HCT116 (cell line): ENCODE data around the gene FAM163B. TPM values are rescaled to one million over a fixed set of nuclear protein-coding genes. Genes with fewer than 3 reads are reported as not detected.

Experiments
- ATAC-seq: fragments of 200-7000 bp; cut with Tn5 transposase; 2 replicates; pipeline ENCODE4 v1.9.1; 2020; ENCODE audit warnings: mild to moderate bottlenecking, moderate library complexity
- BruUV-seq: library from RNA; stranded (reverse); fragments of 400-500 nt; replicated peaks from 2 replicates; lab custom pipeline; 2021; lab: Mats Ljungman, UMichigan
- CTCF ChIA-PET: fragments of 300-600 bp; sonication (Branson Sonifier 250); formaldehyde crosslinking; loops from one replicate; lab custom pipeline; 2021; ENCODE audit warnings: antibody characterized with exemption; lab: Charles Lee
- POLR2A ChIA-PET: fragments of 300-600, 350-600 bp; sonication (Branson Sonifier 250); formaldehyde crosslinking; loops from one replicate; lab custom pipeline; 2021; ENCODE audit warnings: antibody characterized with exemption; lab: Charles Lee
- RAD21 ChIA-PET, 2 experiments: fragments of 300-600 bp; sonication (Branson Sonifier 250); formaldehyde crosslinking; loops; one replicate each; lab custom pipeline; 2023; ENCODE audit warnings: low total read pairs in 2 of 2; ENCODE audit not compliant: uncharacterized antibody in 2 of 2, unreplicated experiment in 2 of 2, low non-redundant PET in 1 of 2; lab: Charles Lee
- DNase-seq: peaks from one replicate; pipeline ENCODE4 v3.0.0-alpha.2; 2010; ENCODE audit warnings: low read depth, low spot score
- H2AFZ ChIP-seq: fragments of 200-600 bp; shearing (Covaris generic), sonication (generic); 2 replicates; pipeline ENCODE4 v1.6.1; 2017; ENCODE audit warnings: low read depth, mixed run types, mixed read lengths, antibody characterized with exemption, low read length; ENCODE audit not compliant: poor library complexity, severe bottlenecking
- H3K27ac ChIP-seq: 2 replicates; pipeline ENCODE4 v1.5.1; 2012; ENCODE audit warnings: low read depth, low read length
- H3K27me3 ChIP-seq: fragments of 200-600 bp; sonication (generic); 2 replicates; pipeline ENCODE4 v1.6.1; 2016; ENCODE audit warnings: mixed run types, low read length, mixed read lengths; ENCODE audit not compliant: insufficient read depth
- H3K36me3 ChIP-seq, 2 experiments: fragments of 200-500 bp in 1 of 2; fragments of 200-600 bp in 1 of 2; sonication (Bioruptor generic) in 1 of 2; sonication (generic) in 1 of 2; 2 replicates each; pipeline versions ENCODE4 v1.5.1 to v1.6.1; 2014 to 2016; ENCODE audit warnings: low read length in 2 of 2, inconsistent platforms in 1 of 2, mixed read lengths in 1 of 2, mixed run types in 1 of 2; ENCODE audit not compliant: insufficient read depth in 2 of 2, control insufficient read depth in 1 of 2
- H3K4me1 ChIP-seq, 2 experiments: fragments of 200-600 bp in 1 of 2; sonication (generic) in 1 of 2; 2 replicates each; pipeline versions ENCODE4 v1.5.1 to v1.6.1; 2012 to 2017; ENCODE audit warnings: low read length in 2 of 2, inconsistent platforms in 1 of 2, mild to moderate bottlenecking in 1 of 2, mixed read lengths in 1 of 2, mixed run types in 1 of 2, moderate library complexity in 1 of 2; ENCODE audit not compliant: insufficient read depth in 2 of 2, control insufficient read depth in 1 of 2
- H3K4me2 ChIP-seq: fragments of 200-600 bp; sonication (generic); 2 replicates; pipeline ENCODE4 v1.6.1; 2017; ENCODE audit warnings: mixed run types, low read length, mixed read lengths
- H3K4me3 ChIP-seq, 2 experiments: fragments of 200-600 bp in 1 of 2; sonication (generic) in 1 of 2; replicated peaks in 1 of 2; 2 replicates each; pipeline ENCODE4 v1.5.1; 2011 to 2016; ENCODE audit warnings: low read length in 2 of 2, control low read depth in 1 of 2, low read depth in 1 of 2, mild to moderate bottlenecking in 1 of 2, mixed read lengths in 1 of 2, mixed run types in 1 of 2
- H3K79me2 ChIP-seq: fragments of 200-600 bp; sonication (generic); 2 replicates; pipeline ENCODE4 v1.6.1; 2017; ENCODE audit warnings: mild to moderate bottlenecking, mixed run types, low read length, moderate library complexity, mixed read lengths; ENCODE audit not compliant: insufficient read depth
- H3K9ac ChIP-seq: fragments of 200-600 bp; sonication (generic); 2 replicates; pipeline ENCODE4 v1.6.1; 2016; ENCODE audit warnings: low read length, mixed read lengths
- H3K9me2 ChIP-seq: fragments of 200-600 bp; sonication (generic), shearing (Covaris generic); 2 replicates; pipeline ENCODE4 v1.6.1; 2017; ENCODE audit warnings: mixed run types, mild to moderate bottlenecking, moderate library complexity; ENCODE audit not compliant: insufficient read depth
- H3K9me3 ChIP-seq, 2 experiments: fragments of 200-500 bp in 1 of 2; fragments of 200-600 bp in 1 of 2; sonication (Bioruptor generic) in 1 of 2; sonication (generic) in 1 of 2; 2 replicates each; pipeline ENCODE4 v1.6.1; 2014 to 2017; ENCODE audit warnings: low read length in 2 of 2, mixed read lengths in 2 of 2, inconsistent platforms in 1 of 2, low read depth in 1 of 2, mild to moderate bottlenecking in 1 of 2, mixed run types in 1 of 2, moderate library complexity in 1 of 2; ENCODE audit not compliant: control insufficient read depth in 1 of 2, insufficient read depth in 1 of 2
- H4K20me1 ChIP-seq: fragments of 200-600 bp; sonication (generic), shearing (Covaris generic); 2 replicates; pipeline ENCODE4 v1.6.1; 2017; ENCODE audit warnings: mixed run types, mild to moderate bottlenecking, moderate library complexity; ENCODE audit not compliant: insufficient read depth
- CEBPB ChIP-seq: IDR thresholded peaks from 2 replicates; pipeline ENCODE4 v1.6.1; 2012; ENCODE audit warnings: low read depth
- EZH2 ChIP-seq: fragments of 200-600 bp; sonication (generic); IDR thresholded peaks from 2 replicates; pipeline ENCODE4 v1.6.1; 2017; ENCODE audit warnings: antibody characterized with exemption, mixed run types
- EZH2phosphoT487 ChIP-seq: fragments of 200-600 bp; IDR thresholded peaks from 2 replicates; pipeline ENCODE4 v1.6.1; 2018; ENCODE audit warnings: antibody characterized with exemption, borderline replicate concordance
- FOSL1 ChIP-seq: IDR thresholded peaks from 2 replicates; pipeline ENCODE4 v1.6.1; 2012; ENCODE audit warnings: low read depth
- POLR2AphosphoS5 ChIP-seq: IDR thresholded peaks from 2 replicates; pipeline ENCODE4 v1.6.1; 2011; ENCODE audit warnings: mild to moderate bottlenecking, low read depth, low read length, moderate library complexity
- RAD21 ChIP-seq: IDR thresholded peaks from 2 replicates; pipeline ENCODE4 v1.6.1; 2012; ENCODE audit warnings: low read depth, mild to moderate bottlenecking
- REST ChIP-seq: IDR thresholded peaks from 2 replicates; pipeline ENCODE4 v1.6.1; 2012; ENCODE audit warnings: low read depth
- intact Hi-C: fragments of 100-400 bp; cut with micrococcal nuclease; formaldehyde crosslinking; loops from 2 replicates; pipeline ENCODE4 v1.10.0; 2022
- total RNA-seq: library from RNA; stranded (reverse); gene quantifications from one replicate; pipeline ENCODE4 v1.2.1, GENCODE V29; 2021; ENCODE audit not compliant: unreplicated experiment
- TF ChIP-seq, protein P1 (sequence below): IDR thresholded peaks from 2 replicates; pipeline ENCODE4 v1.6.1; 2011; ENCODE audit warnings: mild to moderate bottlenecking, low read length, moderate library complexity; ENCODE audit not compliant: insufficient replicate concordance; ENCODE audit errors: extremely low read depth

FAM163B gene
- total RNA-seq, 1 experiment from 2014 or later, result not detected

DNA sequence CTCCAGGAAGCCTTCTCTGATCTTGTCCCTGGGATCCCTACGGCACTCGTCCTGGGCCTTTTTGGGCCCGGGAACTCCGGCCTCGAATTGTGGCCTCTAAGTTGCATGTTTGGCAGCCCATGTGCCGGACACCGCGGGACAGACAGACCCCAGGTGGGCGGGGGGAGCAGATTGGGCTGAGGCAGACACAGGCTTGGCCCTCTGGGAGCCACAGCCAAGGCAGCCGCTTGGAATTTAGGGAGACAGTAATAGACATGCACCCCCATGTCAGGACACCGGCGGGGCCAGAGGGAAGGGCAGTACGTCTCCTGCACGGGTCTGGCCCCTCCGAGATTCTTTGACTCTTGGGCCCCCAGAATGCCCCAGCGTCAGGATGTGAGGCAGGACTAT lies 38.5 kb downstream of the FAM163B start:
- POLR2A ChIA-PET, result no interaction called here
- Histone ChIP-seq H3K9me2 (no peaks in the 10 kb centered on the region), H3K27me3 (no peaks in the 10 kb centered on the region), H3K9me3 (no peaks in the 10 kb centered on the region), H3K79me2 (no peaks in the 10 kb centered on the region)
- TF ChIP-seq EZH2phosphoT487 (no peak), CEBPB (no peak), RAD21 (no peak), POLR2AphosphoS5 (no peak), REST (no peak), EZH2 (no peak), FOSL1 (no peak)
- TF ChIP-seq, protein P1, sequence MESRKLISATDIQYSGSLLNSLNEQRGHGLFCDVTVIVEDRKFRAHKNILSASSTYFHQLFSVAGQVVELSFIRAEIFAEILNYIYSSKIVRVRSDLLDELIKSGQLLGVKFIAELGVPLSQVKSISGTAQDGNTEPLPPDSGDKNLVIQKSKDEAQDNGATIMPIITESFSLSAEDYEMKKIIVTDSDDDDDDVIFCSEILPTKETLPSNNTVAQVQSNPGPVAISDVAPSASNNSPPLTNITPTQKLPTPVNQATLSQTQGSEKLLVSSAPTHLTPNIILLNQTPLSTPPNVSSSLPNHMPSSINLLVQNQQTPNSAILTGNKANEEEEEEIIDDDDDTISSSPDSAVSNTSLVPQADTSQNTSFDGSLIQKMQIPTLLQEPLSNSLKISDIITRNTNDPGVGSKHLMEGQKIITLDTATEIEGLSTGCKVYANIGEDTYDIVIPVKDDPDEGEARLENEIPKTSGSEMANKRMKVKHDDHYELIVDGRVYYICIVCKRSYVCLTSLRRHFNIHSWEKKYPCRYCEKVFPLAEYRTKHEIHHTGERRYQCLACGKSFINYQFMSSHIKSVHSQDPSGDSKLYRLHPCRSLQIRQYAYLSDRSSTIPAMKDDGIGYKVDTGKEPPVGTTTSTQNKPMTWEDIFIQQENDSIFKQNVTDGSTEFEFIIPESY, result no peak
- TF ChIP-seq, all 23 proteins: peak for 0
- Histone ChIP-seq H3K27ac (no peak overlapping the region), H3K4me1 (no peaks in the 10 kb centered on the region), H3K9ac (no peak overlapping the region), H2AFZ (no peak overlapping the region), H3K36me3 (no peaks in the 10 kb centered on the region), H4K20me1 (no peaks in the 10 kb centered on the region), H3K4me3 (no peak overlapping the region), H3K4me2 (no peak overlapping the region)
- DNase-seq (no peak), ATAC-seq (no peak)
- BruUV-seq, result no TSS peak
- intact Hi-C loops, result no loop called here
- ChIA-PET CTCF (no interaction called here), RAD21 (no interaction called here)
